Measurements from ENCODE around the gene RIOK3. TPM values are rescaled to one million over a fixed set of nuclear protein-coding genes. Genes with fewer than 3 reads are reported as not detected.

Gene RIOK3
- total RNA-seq, 3 donors from 2014 or later = 61.6 to 80.8 (median 74.3) TPM

- no peaks in the 10 kb centered on the region for H3K9me3 ChIP-seq
- no peaks in the 10 kb centered on the region for H3K36me3 ChIP-seq
- H3K27ac ChIP-seq = no peak overlapping the region
- no peak for DNase-seq (ENCODE audit: low spot score in 2 of 2)
- intact Hi-C loops (cut with DNase I; ENCODE audit: low total_unique reads) = no loop called here
- no peaks in the 10 kb centered on the region for H3K4me1 ChIP-seq
- no peaks in the 10 kb centered on the region for H3K27me3 ChIP-seq
- TF ChIP-seq POLR2AphosphoS5 (IDR thresholded peaks at IDR 0.05) = no peak
- TF ChIP-seq CTCF (IDR thresholded peaks at IDR 0.05) = no peak
- TF ChIP-seq POLR2A (IDR thresholded peaks at IDR 0.05) = no peak
- no peak overlapping the region for H3K4me3 ChIP-seq
Observed at GRCh38 chr18:23412351-23412964, 40.6 kb upstream of the RIOK3 start.

GRCh38 chr18:23415515-23415914, 37.6 kb upstream of the RIOK3 start:
- TF ChIP-seq POLR2AphosphoS5 (IDR thresholded peaks at IDR 0.05) = no peak
- no peak for TF ChIP-seq POLR2A (IDR thresholded peaks at IDR 0.05)
- no peak for TF ChIP-seq CTCF (IDR thresholded peaks at IDR 0.05)
- Histone ChIP-seq H3K4me1 (no peaks in the 10 kb centered on the region), H3K36me3 (no peaks in the 10 kb centered on the region), H3K9me3 (no peaks in the 10 kb centered on the region), H3K27ac (no peak overlapping the region), H3K4me3 (no peak overlapping the region), H3K27me3 (no peaks in the 10 kb centered on the region)
- intact Hi-C loops (cut with DNase I; ENCODE audit: low total_unique reads) = no loop called here
- no peak for DNase-seq (ENCODE audit: low spot score in 2 of 2)

GRCh38 chr18:23416298-23416697, 36.8 kb upstream of the RIOK3 start:
- intact Hi-C loops (cut with DNase I; ENCODE audit: low total_unique reads) = no loop called here
- H3K36me3 ChIP-seq = no peaks in the 10 kb centered on the region
- H3K27me3 ChIP-seq = no peaks in the 10 kb centered on the region
- H3K9me3 ChIP-seq = no peaks in the 10 kb centered on the region
- no peak for DNase-seq (ENCODE audit: low spot score in 2 of 2)
- no peak for TF ChIP-seq POLR2AphosphoS5 (IDR thresholded peaks at IDR 0.05)
- TF ChIP-seq CTCF (IDR thresholded peaks at IDR 0.05) = no peak
- TF ChIP-seq POLR2A (IDR thresholded peaks at IDR 0.05) = no peak
- H3K27ac ChIP-seq = no peak overlapping the region
- no peaks in the 10 kb centered on the region for H3K4me1 ChIP-seq
- no peak overlapping the region for H3K4me3 ChIP-seq

GRCh38 chr18:23421277-23421676, 31.8 kb upstream of the RIOK3 start:
- DNase-seq (ENCODE audit: low spot score in 2 of 2) = no peak
- no peaks in the 10 kb centered on the region for H3K36me3 ChIP-seq
- no peak for TF ChIP-seq POLR2A (IDR thresholded peaks at IDR 0.05)
- H3K4me1 ChIP-seq = no peaks in the 10 kb centered on the region
- no peaks in the 10 kb centered on the region for H3K27me3 ChIP-seq
- H3K4me3 ChIP-seq = no peak overlapping the region
- intact Hi-C loops (cut with DNase I; ENCODE audit: low total_unique reads) = no loop called here
- H3K27ac ChIP-seq = no peak overlapping the region
- no peaks in the 10 kb centered on the region for H3K9me3 ChIP-seq

- TF ChIP-seq POLR2AphosphoS5 (IDR thresholded peaks at IDR 0.05) (no peak), POLR2A (IDR thresholded peaks at IDR 0.05) (no peak), CTCF (IDR thresholded peaks at IDR 0.05) (no peak)
- intact Hi-C loops (cut with DNase I; ENCODE audit: low total_unique reads) = no loop called here
- peak in 1 of 2 donors; percentile 82 for DNase-seq (ENCODE audit: low spot score in 2 of 2)
- Histone ChIP-seq H3K27ac (no peak overlapping the region), H3K36me3 (no peaks in the 10 kb centered on the region), H3K4me1 (no peaks in the 10 kb centered on the region), H3K27me3 (no peaks in the 10 kb centered on the region), H3K4me3 (no peak overlapping the region), H3K9me3 (no peaks in the 10 kb centered on the region)
Observed at GRCh38 chr18:23422751-23423418, 30.2 kb upstream of the RIOK3 start.
